GM12891 (cell line): ENCODE results near the gene CASP2.

Source experiments
- POLR2A ChIP-seq: IDR thresholded peaks from 2 replicates; pipeline ENCODE4 v1.6.1; 2011; ENCODE audit warnings: low read depth, low read length, control low read depth
- SPI1 ChIP-seq: IDR thresholded peaks from 2 replicates; pipeline ENCODE4 v1.6.1; 2011; ENCODE audit warnings: low read depth, low read length, control low read depth

DNA sequence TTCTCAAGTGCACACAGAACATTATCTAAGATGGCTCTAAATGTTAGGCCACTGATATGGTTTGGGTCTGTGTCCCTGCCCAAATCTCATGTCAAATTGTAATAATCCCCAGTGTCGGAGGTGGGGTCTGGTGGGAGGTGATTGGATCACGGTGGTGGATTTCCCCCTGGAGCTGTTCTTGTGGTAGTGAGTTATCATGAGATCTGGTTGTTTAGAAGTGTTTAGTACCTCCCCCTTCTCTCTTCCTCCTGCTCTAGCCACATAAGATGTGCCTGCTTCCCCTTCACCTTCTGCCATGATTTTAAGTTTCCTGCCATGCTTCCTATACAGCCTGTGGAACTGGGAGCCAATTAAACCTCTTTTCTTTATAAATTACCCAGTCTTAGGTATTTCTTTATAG is 36.1 kb upstream of the CASP2 start:
- TF ChIP-seq POLR2A (no peak), SPI1 (no peak)
